Cardiac fibroblast (primary cell): Measurements from ENCODE around the gene HPCA.

Source experiments
- DNase-seq, 2 donors: peaks; one replicate each; pipeline versions ENCODE4 v3.0.0 to v3.0.0-alpha.2; 2010; ENCODE audit warnings: low read depth in 2 of 2
- H3K4me3 ChIP-seq, 2 donors: replicated peaks in 1 of 2; 1 replicate in 1 of 2; 2 replicates in 1 of 2; pipeline ENCODE4 v1.5.1; 2011; ENCODE audit warnings: low read depth in 2 of 2, low read length in 2 of 2, mild to moderate bottlenecking in 2 of 2, moderate library complexity in 1 of 2
- TF ChIP-seq, protein P1 (sequence below): IDR thresholded peaks from one replicate; pipeline ENCODE4 v1.5.1; 2011; ENCODE audit warnings: low read depth, mild to moderate bottlenecking, low read length, inconsistent platforms

HPCA gene

DNA sequence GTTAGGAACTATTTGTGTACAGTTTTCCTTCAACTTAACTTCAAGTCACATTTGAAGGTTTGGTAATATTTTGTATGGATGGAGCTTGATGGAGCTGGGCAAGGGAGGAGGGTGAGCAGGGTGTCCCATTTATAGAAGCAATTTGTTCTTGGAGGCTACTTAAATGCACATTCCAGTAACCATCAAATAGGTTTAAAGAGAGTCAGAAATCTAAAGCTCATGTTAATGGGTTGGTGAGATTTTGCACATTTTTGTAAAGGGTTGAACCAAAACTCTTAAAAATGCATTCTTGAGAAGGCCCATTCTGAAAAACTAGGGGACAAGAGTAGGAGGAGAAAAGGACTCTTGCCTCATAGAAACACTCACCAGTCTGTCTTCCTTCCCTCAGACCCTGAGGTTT, 25.7 kb upstream of the HPCA start:
- H3K4me3 ChIP-seq: no peak overlapping the region
- DNase-seq: no peak
- TF ChIP-seq, protein P1, sequence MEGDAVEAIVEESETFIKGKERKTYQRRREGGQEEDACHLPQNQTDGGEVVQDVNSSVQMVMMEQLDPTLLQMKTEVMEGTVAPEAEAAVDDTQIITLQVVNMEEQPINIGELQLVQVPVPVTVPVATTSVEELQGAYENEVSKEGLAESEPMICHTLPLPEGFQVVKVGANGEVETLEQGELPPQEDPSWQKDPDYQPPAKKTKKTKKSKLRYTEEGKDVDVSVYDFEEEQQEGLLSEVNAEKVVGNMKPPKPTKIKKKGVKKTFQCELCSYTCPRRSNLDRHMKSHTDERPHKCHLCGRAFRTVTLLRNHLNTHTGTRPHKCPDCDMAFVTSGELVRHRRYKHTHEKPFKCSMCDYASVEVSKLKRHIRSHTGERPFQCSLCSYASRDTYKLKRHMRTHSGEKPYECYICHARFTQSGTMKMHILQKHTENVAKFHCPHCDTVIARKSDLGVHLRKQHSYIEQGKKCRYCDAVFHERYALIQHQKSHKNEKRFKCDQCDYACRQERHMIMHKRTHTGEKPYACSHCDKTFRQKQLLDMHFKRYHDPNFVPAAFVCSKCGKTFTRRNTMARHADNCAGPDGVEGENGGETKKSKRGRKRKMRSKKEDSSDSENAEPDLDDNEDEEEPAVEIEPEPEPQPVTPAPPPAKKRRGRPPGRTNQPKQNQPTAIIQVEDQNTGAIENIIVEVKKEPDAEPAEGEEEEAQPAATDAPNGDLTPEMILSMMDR: no peak

DNA sequence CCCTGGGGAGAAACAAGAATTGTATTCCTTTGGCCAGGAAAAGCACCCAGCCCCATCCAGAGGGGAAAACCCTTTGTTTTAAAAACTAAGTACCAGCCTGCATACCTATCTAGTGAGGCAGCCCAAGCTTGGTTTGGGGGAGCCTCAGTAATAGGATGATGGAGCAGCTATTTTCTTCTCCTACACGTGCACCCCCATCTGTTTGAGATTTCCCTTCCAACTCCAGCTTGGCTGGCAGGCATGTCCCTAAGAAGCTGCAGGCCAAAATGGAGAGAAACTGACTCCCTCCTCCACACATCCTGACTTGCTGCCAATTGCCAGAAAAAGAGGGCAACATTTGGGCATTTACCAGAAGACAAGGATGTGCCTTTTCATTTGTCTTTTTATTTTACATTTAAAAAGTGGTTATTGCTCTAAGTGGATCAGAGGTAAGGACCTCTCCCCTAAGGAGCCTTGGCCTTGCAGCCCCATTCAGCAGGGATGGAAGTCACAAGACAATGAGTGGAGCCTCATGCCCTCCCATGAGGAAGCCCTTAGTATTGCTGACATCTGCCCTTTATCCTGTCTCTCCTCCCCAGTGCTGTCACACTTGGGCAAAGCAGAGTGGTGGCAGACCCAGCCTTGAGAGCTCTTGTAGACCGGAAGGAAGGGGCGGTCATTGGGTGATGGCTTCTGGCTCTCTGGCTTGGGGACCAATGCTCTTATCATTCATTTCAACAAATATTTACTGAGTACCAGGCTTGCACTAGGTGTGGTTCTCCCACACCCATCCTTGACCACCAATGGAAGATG, 24.2 kb upstream of the HPCA start:
- H3K4me3 ChIP-seq: no peak overlapping the region
- DNase-seq: peak; percentile 14 to 15
- TF ChIP-seq, protein P1: no peak

DNA sequence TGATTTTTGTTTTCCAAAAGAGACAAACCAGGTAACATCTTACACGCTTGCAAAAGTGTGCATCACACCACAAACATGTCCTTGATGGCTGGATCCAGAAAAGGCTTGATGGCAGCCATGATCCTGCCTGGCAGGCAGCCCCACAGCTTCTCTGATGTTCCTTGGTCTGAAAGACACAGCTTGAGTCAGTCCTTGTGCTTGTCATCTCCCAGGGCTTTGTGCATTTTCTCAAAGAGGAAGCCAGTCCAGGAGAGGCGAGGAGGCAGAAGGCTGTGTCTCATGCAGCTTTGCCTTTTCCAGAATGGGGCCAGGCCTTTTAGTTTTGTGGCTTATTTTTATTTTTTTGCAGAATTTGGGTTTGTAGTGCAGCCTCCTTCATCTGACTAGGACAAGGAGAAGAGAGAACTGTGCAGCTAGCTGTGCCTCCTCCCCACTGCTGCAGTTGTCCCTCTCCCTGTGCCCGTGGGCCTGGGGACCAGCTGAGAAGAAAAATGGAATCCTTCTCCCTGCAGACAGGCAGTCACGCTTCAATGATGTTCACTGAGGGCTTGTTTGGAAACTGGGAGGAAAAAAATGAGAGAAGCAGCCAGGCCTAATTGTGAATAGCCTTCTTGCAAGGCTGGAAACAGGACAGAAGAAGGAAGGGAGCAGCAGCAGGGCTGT, 22.9 kb upstream of the HPCA start:
- TF ChIP-seq, protein P1: no peak
- no peak for DNase-seq
- no peak overlapping the region for H3K4me3 ChIP-seq

DNA sequence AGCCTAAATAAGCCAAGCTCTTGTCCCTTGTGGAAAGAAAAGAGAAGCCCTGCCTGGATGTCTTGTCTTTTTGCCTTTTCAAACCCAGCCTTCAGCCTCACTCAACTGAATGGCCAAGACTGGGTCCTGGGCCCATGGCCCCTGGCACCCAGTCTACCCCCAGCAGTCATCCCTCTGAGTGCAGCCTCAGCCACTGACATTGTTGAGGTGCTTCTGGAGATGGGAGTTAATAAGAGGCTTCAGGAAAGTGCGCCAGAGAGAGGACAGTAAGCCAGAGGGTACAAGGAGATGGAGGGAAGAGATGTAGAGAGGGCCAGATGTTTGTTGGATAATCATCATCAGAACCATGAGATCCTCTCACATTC, 22.4 kb upstream of the HPCA start:
- no peak overlapping the region for H3K4me3 ChIP-seq
- TF ChIP-seq, protein P1: no peak
- DNase-seq: no peak

DNA sequence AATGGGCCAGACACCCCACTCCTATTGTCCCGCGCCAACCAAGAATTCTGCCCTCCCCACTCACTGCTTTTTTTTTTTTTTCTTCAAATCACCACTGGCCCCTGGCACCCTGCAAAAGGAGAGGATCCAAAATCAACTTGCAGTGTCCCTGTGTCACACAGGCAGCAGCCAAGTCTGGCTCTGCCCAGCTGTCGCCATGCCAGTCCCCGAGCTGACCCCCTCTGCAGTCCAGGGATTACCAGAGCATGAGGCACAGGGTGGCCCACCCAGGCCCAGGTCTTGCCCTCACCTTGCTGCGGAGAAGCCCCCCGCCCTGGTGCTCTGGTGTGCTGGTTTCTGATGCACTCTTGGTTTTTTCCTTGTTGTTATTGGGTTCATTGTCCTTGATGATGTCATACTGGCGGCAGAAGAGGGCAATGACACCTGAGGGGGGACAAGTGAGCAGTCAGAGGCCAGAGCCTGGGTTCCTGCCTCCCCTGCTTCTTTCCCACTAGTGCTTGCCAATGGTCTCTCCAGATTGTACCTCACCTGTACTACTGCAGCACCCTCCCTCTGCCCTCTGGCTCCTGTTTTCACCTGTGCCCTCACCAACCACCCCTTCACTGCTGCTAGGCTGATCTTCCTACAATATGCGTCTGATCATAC, 21.8 kb upstream of the HPCA start:
- DNase-seq: no peak
- TF ChIP-seq, protein P1: no peak
- H3K4me3 ChIP-seq: no peak overlapping the region

DNA sequence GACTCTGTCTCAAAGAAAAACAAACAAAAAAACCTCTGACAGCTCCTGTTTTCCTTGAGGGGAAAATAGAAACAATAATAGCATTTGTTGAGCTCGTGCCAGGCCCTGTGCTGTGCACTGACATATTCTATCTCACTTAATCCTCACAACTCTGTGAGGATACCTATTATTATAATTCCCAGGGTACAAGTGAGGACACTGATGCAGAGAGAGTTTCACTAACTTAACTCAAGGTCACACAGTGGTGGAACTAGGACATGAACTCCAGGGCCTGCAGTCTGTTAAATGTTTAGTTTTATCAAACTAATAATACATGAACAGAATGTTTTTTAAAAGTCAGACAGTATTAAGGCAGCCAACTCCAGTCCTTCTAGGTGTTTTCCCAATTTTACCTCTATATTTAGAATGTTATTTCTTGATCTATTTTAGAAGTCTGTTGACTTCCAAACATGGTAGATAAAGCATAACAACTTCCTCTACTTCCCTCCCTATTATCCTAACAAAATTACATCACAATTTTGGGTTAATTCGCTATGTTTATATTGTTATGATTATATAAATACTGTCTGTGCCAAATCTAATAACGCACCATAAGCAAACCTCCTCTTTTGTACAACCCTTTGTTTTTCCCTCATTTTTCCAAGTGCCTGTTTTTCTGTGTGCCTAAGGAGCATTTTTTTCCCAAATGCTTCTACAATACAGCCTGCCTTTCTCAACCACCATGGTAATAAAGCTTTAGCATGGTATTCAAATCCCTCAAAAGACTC, 20.5 kb upstream of the HPCA start:
- no peak overlapping the region for H3K4me3 ChIP-seq
- no peak for DNase-seq
- TF ChIP-seq, protein P1: no peak
